ENCODE results near the gene MCCC1. TPM values are rescaled to one million over a fixed set of nuclear protein-coding genes. Genes with fewer than 3 reads are reported as not detected.

MCCC1 gene
- total RNA-seq, 1 experiment from 2014 or later: 52.6 TPM

DNA sequence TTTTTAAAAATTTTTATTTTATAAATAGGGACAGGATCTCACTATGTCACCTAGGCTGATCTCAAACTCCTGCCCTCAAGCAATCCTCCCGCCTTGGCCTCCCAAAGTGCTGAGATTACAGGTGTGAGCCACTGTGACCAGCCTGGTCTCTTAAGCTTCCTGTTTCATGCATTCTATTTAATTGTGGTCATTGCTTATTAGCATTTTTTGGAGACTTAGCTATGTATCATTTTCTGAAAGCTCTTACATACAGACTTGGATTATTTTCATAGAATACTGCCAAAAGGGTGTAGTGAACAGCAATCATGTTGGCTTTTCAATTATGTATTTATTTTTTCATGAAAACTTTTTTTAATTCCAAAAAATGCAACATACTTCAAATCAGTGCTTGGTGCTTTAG lies 67.5 kb downstream of the MCCC1 start:
- Histone ChIP-seq H3K4me3 (no peak overlapping the region), H2AFZ (no peak overlapping the region), H3K9me2 (ENCODE audit: insufficient read depth) (no peaks in the 10 kb centered on the region), H3K36me3 (ENCODE audit: low read depth) (peaks cover 9% of the 10 kb centered on the region; the same call in 1 of the 2 replicates), H3K27me3 (ENCODE audit: insufficient read depth, low read depth) (no peaks in the 10 kb centered on the region), H4K20me1 (ENCODE audit: insufficient read depth) (no peaks in the 10 kb centered on the region), H3K9me3 (ENCODE audit: insufficient read depth, low read depth) (no peaks in the 10 kb centered on the region), H3F3A (ENCODE audit: insufficient read depth, low read depth) (no peaks in the 10 kb centered on the region), H3K79me2 (ENCODE audit: low read depth) (no peaks in the 10 kb centered on the region), H3K27ac (no peak overlapping the region), H3K4me1 (replicated peaks; ENCODE audit: insufficient read depth) (no peaks in the 10 kb centered on the region), H3K4me2 (no peak overlapping the region)
- ChIA-PET POLR2A (ENCODE audit: unreplicated experiment) (interaction anchor here (0.5 to 0.7 kb wide), 2 partner anchors 43 to 605 kb away, joined by 5 read pairs; no protein-coding TSS in a partner anchor), CTCF (no interaction called here)
- BruUV-seq (replicated peaks): no TSS peak
- DNase-seq: peak in 1 of 2 experiments; percentile 12
- TF ChIP-seq, protein P1, sequence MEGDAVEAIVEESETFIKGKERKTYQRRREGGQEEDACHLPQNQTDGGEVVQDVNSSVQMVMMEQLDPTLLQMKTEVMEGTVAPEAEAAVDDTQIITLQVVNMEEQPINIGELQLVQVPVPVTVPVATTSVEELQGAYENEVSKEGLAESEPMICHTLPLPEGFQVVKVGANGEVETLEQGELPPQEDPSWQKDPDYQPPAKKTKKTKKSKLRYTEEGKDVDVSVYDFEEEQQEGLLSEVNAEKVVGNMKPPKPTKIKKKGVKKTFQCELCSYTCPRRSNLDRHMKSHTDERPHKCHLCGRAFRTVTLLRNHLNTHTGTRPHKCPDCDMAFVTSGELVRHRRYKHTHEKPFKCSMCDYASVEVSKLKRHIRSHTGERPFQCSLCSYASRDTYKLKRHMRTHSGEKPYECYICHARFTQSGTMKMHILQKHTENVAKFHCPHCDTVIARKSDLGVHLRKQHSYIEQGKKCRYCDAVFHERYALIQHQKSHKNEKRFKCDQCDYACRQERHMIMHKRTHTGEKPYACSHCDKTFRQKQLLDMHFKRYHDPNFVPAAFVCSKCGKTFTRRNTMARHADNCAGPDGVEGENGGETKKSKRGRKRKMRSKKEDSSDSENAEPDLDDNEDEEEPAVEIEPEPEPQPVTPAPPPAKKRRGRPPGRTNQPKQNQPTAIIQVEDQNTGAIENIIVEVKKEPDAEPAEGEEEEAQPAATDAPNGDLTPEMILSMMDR (conservative IDR thresholded peaks at IDR 0.05): no peak
- TF ChIP-seq EZH2 (IDR thresholded peaks at IDR 0.05; ENCODE audit: low read depth): no peak
- intact Hi-C loops (cut with micrococcal nuclease; ENCODE audit: unreplicated experiment): no loop called here

GRCh38 chr3:183028416-183028815 lies 70.9 kb downstream of the MCCC1 start:
- no peak for DNase-seq

DNA sequence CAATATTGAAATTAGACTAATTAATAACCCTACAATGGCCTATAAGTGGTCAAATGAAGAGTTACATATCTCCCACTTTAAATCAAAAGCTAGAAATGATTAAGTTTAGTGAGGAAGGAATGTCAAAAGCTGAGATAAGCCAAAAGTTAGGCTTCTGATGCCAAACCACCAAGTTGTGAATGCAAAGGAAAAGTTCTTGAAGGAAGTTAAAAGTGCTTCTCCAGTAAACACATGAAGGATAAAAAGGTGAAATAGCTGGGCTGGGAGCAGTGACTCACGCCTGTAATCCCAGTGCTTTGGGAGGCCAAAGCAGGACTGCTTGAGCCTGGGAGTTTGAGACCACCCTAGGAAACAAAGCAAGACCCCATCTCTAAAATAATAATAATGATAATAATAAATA lies 72.0 kb downstream of the MCCC1 start:
- TF ChIP-seq, protein P1 (conservative IDR thresholded peaks at IDR 0.05): no peak
- no peak for TF ChIP-seq EZH2 (IDR thresholded peaks at IDR 0.05; ENCODE audit: low read depth)
- no peak for DNase-seq
- Histone ChIP-seq H3K36me3 (ENCODE audit: low read depth) (peaks cover 11% of the 10 kb centered on the region), H3K79me2 (ENCODE audit: low read depth) (no peaks in the 10 kb centered on the region), H3F3A (ENCODE audit: insufficient read depth, low read depth) (no peaks in the 10 kb centered on the region), H3K27me3 (ENCODE audit: insufficient read depth, low read depth) (no peaks in the 10 kb centered on the region), H3K9me3 (ENCODE audit: insufficient read depth, low read depth) (no peaks in the 10 kb centered on the region), H3K4me1 (replicated peaks; ENCODE audit: insufficient read depth) (no peaks in the 10 kb centered on the region), H3K4me2 (no peak overlapping the region), H3K27ac (no peak overlapping the region), H2AFZ (no peak overlapping the region), H4K20me1 (ENCODE audit: insufficient read depth) (no peaks in the 10 kb centered on the region), H3K4me3 (no peak overlapping the region), H3K9me2 (ENCODE audit: insufficient read depth) (no peaks in the 10 kb centered on the region)
- CTCF ChIA-PET: no interaction called here
- POLR2A ChIA-PET (ENCODE audit: unreplicated experiment): interaction anchor here (0.6 kb wide), 2 partner anchors 73 to 117 kb away, joined by 4 read pairs; no protein-coding TSS in a partner anchor
- BruUV-seq (replicated peaks): no TSS peak
- intact Hi-C loops (cut with micrococcal nuclease; ENCODE audit: unreplicated experiment): no loop called here

More at GRCh38 chr3:183028416-183028815, 70.9 kb downstream of the MCCC1 start:
- TF ChIP-seq, protein P1 (conservative IDR thresholded peaks at IDR 0.05): no peak
- no peak for TF ChIP-seq EZH2 (IDR thresholded peaks at IDR 0.05; ENCODE audit: low read depth)
- Histone ChIP-seq H3K9me2 (ENCODE audit: insufficient read depth) (no peaks in the 10 kb centered on the region), H3F3A (ENCODE audit: insufficient read depth, low read depth) (no peaks in the 10 kb centered on the region), H3K4me1 (replicated peaks; ENCODE audit: insufficient read depth) (no peaks in the 10 kb centered on the region), H3K27me3 (ENCODE audit: insufficient read depth, low read depth) (no peaks in the 10 kb centered on the region), H3K36me3 (ENCODE audit: low read depth) (peaks cover 10% of the 10 kb centered on the region), H3K27ac (no peak overlapping the region), H3K4me2 (no peak overlapping the region), H4K20me1 (ENCODE audit: insufficient read depth) (no peaks in the 10 kb centered on the region), H3K79me2 (ENCODE audit: low read depth) (no peaks in the 10 kb centered on the region), H3K9me3 (ENCODE audit: insufficient read depth, low read depth) (no peaks in the 10 kb centered on the region), H2AFZ (no peak overlapping the region), H3K4me3 (no peak overlapping the region)
- BruUV-seq (replicated peaks): no TSS peak
- ChIA-PET POLR2A (ENCODE audit: unreplicated experiment) (no interaction called here), CTCF (no interaction called here)
- intact Hi-C loops (cut with micrococcal nuclease; ENCODE audit: unreplicated experiment): no loop called here

Measured in PC-9 (cell line).